Neural cell (in vitro differentiated cells): Measurements from ENCODE around the gene CYB561D1. TPM values are rescaled to one million over a fixed set of nuclear protein-coding genes. Genes with fewer than 3 reads are reported as not detected.

Experiments
- H2AFZ ChIP-seq: fragments of 200-600, 300-800 bp; sonication (generic), shearing (Covaris generic); 2 replicates; pipeline ENCODE4 v1.6.0; 2014; ENCODE audit warnings: low read depth, mild to moderate bottlenecking, antibody characterized with exemption, low read length, moderate library complexity
- H3F3A ChIP-seq: fragments of 200-600 bp; shearing (Covaris generic); 2 replicates; pipeline ENCODE4 v1.6.1; 2016; ENCODE audit warnings: mild to moderate bottlenecking, moderate library complexity, mixed read lengths, antibody characterized with exemption, low read length; ENCODE audit not compliant: insufficient read depth, poor library complexity, severe bottlenecking
- H3K27ac ChIP-seq: fragments of 200-600, 300-800 bp; sonication (generic), shearing (Covaris generic); 2 replicates; pipeline ENCODE4 v1.5.1; 2014; ENCODE audit warnings: mild to moderate bottlenecking, low read length, moderate library complexity
- H3K27me3 ChIP-seq: fragments of 300-800, 200-600 bp; sonication (generic), shearing (Covaris generic); 2 replicates; pipeline ENCODE4 v1.6.0; 2014; ENCODE audit warnings: mild to moderate bottlenecking, low read depth, low read length, moderate library complexity; ENCODE audit not compliant: insufficient read depth
- H3K36me3 ChIP-seq: fragments of 300-800, 200-600 bp; sonication (generic), shearing (Covaris generic); 2 replicates; pipeline ENCODE4 v1.5.1; 2014; ENCODE audit warnings: mild to moderate bottlenecking, antibody characterized with exemption, low read length, moderate library complexity; ENCODE audit not compliant: insufficient read depth
- H3K4me2 ChIP-seq: fragments of 300-800, 200-600 bp; sonication (generic), shearing (Covaris generic); 2 replicates; pipeline ENCODE4 v1.6.0; 2014; ENCODE audit warnings: mild to moderate bottlenecking, low read length
- H3K4me3 ChIP-seq: fragments of 300-800, 200-600 bp; sonication (generic), shearing (Covaris generic); 2 replicates; pipeline ENCODE4 v1.5.1; 2014; ENCODE audit warnings: mild to moderate bottlenecking, low read length, moderate library complexity
- H3K79me2 ChIP-seq: fragments of 200-600 bp; shearing (Covaris generic); replicated peaks from 2 replicates; pipeline ENCODE4 v1.6.0; 2014; ENCODE audit warnings: mild to moderate bottlenecking, low read length, moderate library complexity; ENCODE audit not compliant: insufficient read depth
- H3K9ac ChIP-seq: fragments of 300-800, 200-600 bp; sonication (generic), shearing (Covaris generic); 2 replicates; pipeline ENCODE4 v1.6.1; 2016; ENCODE audit warnings: mild to moderate bottlenecking, low read length, mixed read lengths
- H3K9me2 ChIP-seq: fragments of 200-600 bp; shearing (Covaris generic); 2 replicates; pipeline ENCODE4 v1.6.1; 2016; ENCODE audit warnings: mild to moderate bottlenecking, low read length, mixed read lengths; ENCODE audit not compliant: insufficient read depth
- H3K9me3 ChIP-seq: fragments of 200-600, 300-800 bp; sonication (generic), shearing (Covaris generic); 2 replicates; pipeline ENCODE4 v1.6.1; 2016; ENCODE audit warnings: mild to moderate bottlenecking, mixed run types, low read length, moderate library complexity, mixed read lengths
- H4K20me1 ChIP-seq: fragments of 200-600 bp; shearing (Covaris generic); 2 replicates; pipeline ENCODE4 v1.6.1; 2016; ENCODE audit warnings: mild to moderate bottlenecking, mixed run types; ENCODE audit not compliant: insufficient read depth
- CTCF ChIP-seq: fragments of 450-650 bp; IDR thresholded peaks from 2 replicates; pipeline ENCODE4 v1.5.1; 2014; ENCODE audit warnings: antibody characterized with exemption, mild to moderate bottlenecking, moderate library complexity; ENCODE audit not compliant: poor library complexity, severe bottlenecking
- EP300 ChIP-seq: fragments of 450-650 bp; conservative IDR thresholded peaks from 2 replicates; pipeline ENCODE4 v1.6.1; 2014; ENCODE audit warnings: antibody characterized with exemption, mild to moderate bottlenecking, moderate library complexity; ENCODE audit not compliant: poor library complexity, severe bottlenecking
- EZH2 ChIP-seq: fragments of 200-600, 300-800 bp; shearing (Covaris generic), sonication (generic); IDR thresholded peaks from 2 replicates; pipeline ENCODE4 v1.6.1; 2014; ENCODE audit warnings: antibody characterized with exemption, low read length, borderline replicate concordance, mild to moderate bottlenecking; ENCODE audit not compliant: insufficient read depth, poor library complexity, severe bottlenecking
- MXI1 ChIP-seq: fragments of 450-650 bp; conservative IDR thresholded peaks from 2 replicates; pipeline ENCODE4 v1.6.1; 2014; ENCODE audit warnings: antibody characterized with exemption, mild to moderate bottlenecking; ENCODE audit not compliant: poor library complexity, severe bottlenecking
- POLR2AphosphoS5 ChIP-seq: IDR thresholded peaks from 2 replicates; pipeline ENCODE4 v1.6.1; 2012
- RAD21 ChIP-seq: fragments of 450-650 bp; conservative IDR thresholded peaks from 2 replicates; pipeline ENCODE4 v1.6.1; 2014; ENCODE audit warnings: antibody characterized with exemption, mild to moderate bottlenecking, moderate library complexity
- REST ChIP-seq: IDR thresholded peaks from 2 replicates; pipeline ENCODE4 v1.6.1; 2012; ENCODE audit warnings: borderline replicate concordance
- SMC3 ChIP-seq: fragments of 450-650 bp; conservative IDR thresholded peaks from 2 replicates; pipeline ENCODE4 v1.6.1; 2014; ENCODE audit warnings: antibody characterized with exemption, mild to moderate bottlenecking, moderate library complexity; ENCODE audit not compliant: poor library complexity
- TAF1 ChIP-seq: IDR thresholded peaks from 2 replicates; pipeline ENCODE4 v1.6.1; 2012; ENCODE audit warnings: low read depth
- polyA minus RNA-seq: library from RNA; depleted of rRNA, polyadenylated mRNA; stranded (reverse); fragments of >200 nt; gene quantifications from 2 replicates; pipeline ENCODE4 v1.2.3, GENCODE V29; 2014
- polyA plus RNA-seq: library from polyadenylated mRNA; depleted of rRNA; stranded (reverse); fragments of >200 nt; gene quantifications from 2 replicates; pipeline ENCODE4 v1.2.3, GENCODE V29; 2014

CYB561D1 gene
- polyA plus RNA-seq, result 7.2 and 9.2 TPM in 2 replicates
- polyA minus RNA-seq, result 9.8 and 11.7 TPM in 2 replicates

- Histone ChIP-seq H3K9ac (peak within 1 kb of the TSS; percentile 69), H4K20me1 (no peaks in the 10 kb centered on the region), H3K4me2 (peak within 1 kb of the TSS; percentile 48), H3K27me3 (no peaks in the 10 kb centered on the region), H3K36me3 (no peaks in the 10 kb centered on the region), H3F3A (no peaks in the 10 kb centered on the region), H3K79me2 (no peaks in the 10 kb centered on the region), H3K27ac (peak within 1 kb of the TSS; percentile 42), H3K9me3 (no peaks in the 10 kb centered on the region), H3K4me3 (peak within 1 kb of the TSS; percentile 95), H3K9me2 (no peaks in the 10 kb centered on the region), H2AFZ (peak within 1 kb of the TSS; percentile 80)
- TF ChIP-seq MXI1 (peak; percentile 91), POLR2AphosphoS5 (peak; percentile 59), TAF1 (peak; percentile 48), SMC3 (peak; percentile 79), EZH2 (no peak), RAD21 (peak; percentile 68), CTCF (peak; percentile 96), REST (no peak), EP300 (peak; percentile 32)
Observed at GRCh38 chr1:109493805-109494539, at the start of gene CYB561D1. CYB561D1 (plus strand) TSS chr1:109494094; CDS start chr1:109494140, 46 bp downstream.

GRCh38 chr1:109444346-109444745, 49.5 kb upstream of the CYB561D1 start:
- H3K36me3 ChIP-seq, result no peaks in the 10 kb centered on the region
- TF ChIP-seq RAD21 (no peak), POLR2AphosphoS5 (no peak), CTCF (no peak), EP300 (no peak), SMC3 (no peak), TAF1 (no peak), REST (no peak), MXI1 (no peak), EZH2 (no peak)
- H3K9me3 ChIP-seq, result no peaks in the 10 kb centered on the region
- no peak overlapping the region for H3K9ac ChIP-seq
- no peaks in the 10 kb centered on the region for H3F3A ChIP-seq
- no peaks in the 10 kb centered on the region for H3K79me2 ChIP-seq
- peaks cover 14% of the 10 kb centered on the region for H3K27me3 ChIP-seq
- H3K4me2 ChIP-seq, result no peak overlapping the region
- H4K20me1 ChIP-seq, result no peaks in the 10 kb centered on the region
- H2AFZ ChIP-seq, result no peak overlapping the region
- H3K27ac ChIP-seq, result no peak overlapping the region
- H3K4me3 ChIP-seq, result no peak overlapping the region
- no peaks in the 10 kb centered on the region for H3K9me2 ChIP-seq
